CD8-positive, alpha-beta memory T cell (primary cell): ENCODE results near the gene MRM3. TPM values are rescaled to one million over a fixed set of nuclear protein-coding genes. Genes with fewer than 3 reads are reported as not detected.
"Not testable (repeated sequence)": the region's sequence is repeated elsewhere in the genome, so short reads cannot be mapped to it uniquely, and the experiment has no call there.

Source experiments
- CTCF ChIA-PET: fragments of 350-600 bp; sonication (Branson Sonifier 250); formaldehyde crosslinking; loops from one replicate; lab custom pipeline; 2021; ENCODE audit warnings: antibody characterized with exemption; lab: Charles Lee
- POLR2A ChIA-PET: fragments of 350-600 bp; sonication (Branson Sonifier 250); formaldehyde crosslinking; loops from one replicate; lab custom pipeline; 2021; ENCODE audit warnings: antibody characterized with exemption; lab: Charles Lee
- DNase-seq, 5 donors: peaks; one replicate each; pipeline versions ENCODE4 v3.0.0 to v3.0.0-alpha.2; 2020 to 2022; ENCODE audit warnings: mixed read lengths in 1 of 5
- H3K27ac ChIP-seq: one replicate; pipeline ENCODE4 v1.7.0; 2013; ENCODE audit warnings: low read depth, mild to moderate bottlenecking, low read length, moderate library complexity
- H3K27me3 ChIP-seq: 2 replicates; pipeline ENCODE4 v1.7.0; 2013; ENCODE audit warnings: low read length, mild to moderate bottlenecking; ENCODE audit not compliant: insufficient read depth, poor library complexity, severe bottlenecking
- H3K36me3 ChIP-seq: 2 replicates; pipeline ENCODE4 v1.7.0; 2013; ENCODE audit warnings: mild to moderate bottlenecking, low read length, moderate library complexity; ENCODE audit not compliant: insufficient read depth
- H3K4me1 ChIP-seq: 2 replicates; pipeline ENCODE4 v1.7.0; 2013; ENCODE audit warnings: mild to moderate bottlenecking, low read length, moderate library complexity; ENCODE audit not compliant: insufficient read depth
- H3K4me3 ChIP-seq: 2 replicates; pipeline ENCODE4 v1.7.0; 2013; ENCODE audit warnings: mild to moderate bottlenecking, low read length
- H3K9me3 ChIP-seq: 2 replicates; pipeline ENCODE4 v1.7.0; 2013; ENCODE audit warnings: mild to moderate bottlenecking, low read length
- H3K27ac Mint-ChIP-seq, 8 donors: one replicate each; pipeline ENCODE4 v1.8.0; 2020 to 2021; ENCODE audit warnings: mixed read lengths in 8 of 8, mild to moderate bottlenecking in 6 of 8, inconsistent platforms in 3 of 8, moderate library complexity in 3 of 8
- H3K27me3 Mint-ChIP-seq, 2 donors: one replicate each; pipeline ENCODE4 v1.8.0; 2020 to 2021; ENCODE audit warnings: mixed read lengths in 2 of 2, mild to moderate bottlenecking in 1 of 2, moderate library complexity in 1 of 2
- H3K36me3 Mint-ChIP-seq, 3 donors: one replicate each; pipeline ENCODE4 v1.8.0; 2020 to 2021; ENCODE audit warnings: mixed read lengths in 3 of 3, inconsistent platforms in 1 of 3, mild to moderate bottlenecking in 1 of 3
- H3K4me1 Mint-ChIP-seq, 3 donors: one replicate each; pipeline ENCODE4 v1.8.0; 2020 to 2021; ENCODE audit warnings: mixed read lengths in 3 of 3, inconsistent platforms in 1 of 3, mild to moderate bottlenecking in 1 of 3
- H3K4me3 Mint-ChIP-seq, 7 donors: one replicate each; pipeline ENCODE4 v1.8.0; 2020 to 2021; ENCODE audit warnings: mixed read lengths in 7 of 7, mild to moderate bottlenecking in 6 of 7, moderate library complexity in 4 of 7, inconsistent platforms in 2 of 7
- H3K9me3 Mint-ChIP-seq, 5 donors: one replicate each; pipeline ENCODE4 v1.8.0; 2020 to 2022; ENCODE audit warnings: mixed read lengths in 5 of 5, mild to moderate bottlenecking in 3 of 5, moderate library complexity in 2 of 5, inconsistent platforms in 1 of 5
- polyA plus RNA-seq: library from polyadenylated mRNA; unstranded; fragments of 300-500 nt; fragmentation: Illumina TruSeq; gene quantifications from one replicate; pipeline ENCODE4 v1.2.3, GENCODE V29; 2021
- total RNA-seq, 2 experiments: library from RNA; stranded (reverse); gene quantifications; one replicate each; pipeline ENCODE4 v1.2.3, GENCODE V29; 2021

Gene MRM3
- total and polyA plus RNA-seq, 3 experiments from 2014 or later: 24.9 to 37.4 (median 35.5) TPM

- no peak for DNase-seq
- no peak overlapping the region for H3K27ac ChIP-seq
- ChIA-PET CTCF (no interaction called here), POLR2A (no interaction called here)
- Mint-ChIP-seq H3K36me3 (no peaks in the 10 kb centered on the region), H3K9me3 (peaks cover 0 to 2% (median 0%) of the 10 kb centered on the region in 5 donors), H3K4me3 (no peak overlapping the region), H3K27me3 (peaks cover 5 to 14% of the 10 kb centered on the region in 2 donors), H3K27ac (no peak overlapping the region), H3K4me1 (no peaks in the 10 kb centered on the region)
- H3K4me3 ChIP-seq: no peak overlapping the region
- no peaks in the 10 kb centered on the region for H3K4me1 ChIP-seq
- no peaks in the 10 kb centered on the region for H3K27me3 ChIP-seq
- no peaks in the 10 kb centered on the region for H3K9me3 ChIP-seq
- no peaks in the 10 kb centered on the region for H3K36me3 ChIP-seq
These were observed 53.1 kb downstream of the MRM3 start for GRCh38 chr17:835263-835662.

- CTCF ChIA-PET, H3K4me3 Mint-ChIP-seq, DNase-seq, H3K9me3 Mint-ChIP-seq, H3K27ac ChIP-seq, H3K4me1 Mint-ChIP-seq, H3K4me1 ChIP-seq, H3K9me3 ChIP-seq, POLR2A ChIA-PET, H3K36me3 ChIP-seq, H3K36me3 Mint-ChIP-seq, H3K27ac Mint-ChIP-seq, H3K4me3 ChIP-seq, H3K27me3 ChIP-seq: not testable (repeated sequence)
- peaks cover 4 to 13% of the 10 kb centered on the region in 2 donors for H3K27me3 Mint-ChIP-seq
These were observed 53.6 kb downstream of the MRM3 start for GRCh38 chr17:835721-836120.

- H3K27ac ChIP-seq: no peak overlapping the region
- CTCF ChIA-PET: no interaction called here
- H3K9me3 Mint-ChIP-seq: peaks cover 0 to 2% (median 0%) of the 10 kb centered on the region in 5 donors
These were observed 54.0 kb downstream of the MRM3 start for GRCh38 chr17:836151-836550.

GRCh38 chr17:838486-838885 is 56.3 kb downstream of the MRM3 start:
- DNase-seq: no peak
- no peaks in the 10 kb centered on the region for H3K9me3 Mint-ChIP-seq
- CTCF ChIA-PET: no interaction called here

More at GRCh38 chr17:836151-836550, 54.0 kb downstream of the MRM3 start:
- DNase-seq: no peak
- no peaks in the 10 kb centered on the region for H3K36me3 Mint-ChIP-seq
- no peaks in the 10 kb centered on the region for H3K4me1 ChIP-seq
- H3K9me3 ChIP-seq: no peaks in the 10 kb centered on the region
- H3K36me3 ChIP-seq: no peaks in the 10 kb centered on the region
- H3K27me3 ChIP-seq: no peaks in the 10 kb centered on the region
- peak overlapping the region in 1 of 8 donors; percentile 1 for H3K27ac Mint-ChIP-seq
- H3K4me3 Mint-ChIP-seq: no peak overlapping the region
- H3K4me3 ChIP-seq: no peak overlapping the region
- H3K4me1 Mint-ChIP-seq: no peaks in the 10 kb centered on the region
- peaks cover 0 to 13% of the 10 kb centered on the region in 2 donors for H3K27me3 Mint-ChIP-seq
- POLR2A ChIA-PET: no interaction called here

GRCh38 chr17:841313-841712 is 59.2 kb downstream of the MRM3 start:
- ChIA-PET POLR2A (no interaction called here), CTCF (no interaction called here)
- Histone ChIP-seq H3K27ac (no peak overlapping the region), H3K4me1 (no peaks in the 10 kb centered on the region), H3K9me3 (no peaks in the 10 kb centered on the region), H3K36me3 (no peaks in the 10 kb centered on the region), H3K27me3 (peaks cover 3% of the 10 kb centered on the region), H3K4me3 (no peak overlapping the region)
- no peak overlapping the region for H3K4me3 Mint-ChIP-seq
- no peak for DNase-seq
- no peaks in the 10 kb centered on the region for H3K9me3 Mint-ChIP-seq
- peaks cover 9 to 29% of the 10 kb centered on the region in 2 donors for H3K27me3 Mint-ChIP-seq
- no peak overlapping the region for H3K27ac Mint-ChIP-seq
- no peaks in the 10 kb centered on the region for H3K4me1 Mint-ChIP-seq
- H3K36me3 Mint-ChIP-seq: no peaks in the 10 kb centered on the region

More at GRCh38 chr17:838486-838885, 56.3 kb downstream of the MRM3 start:
- Mint-ChIP-seq H3K4me3 (no peak overlapping the region), H3K27me3 (peaks cover 0 to 15% of the 10 kb centered on the region in 2 donors), H3K4me1 (no peaks in the 10 kb centered on the region), H3K36me3 (no peaks in the 10 kb centered on the region), H3K27ac (no peak overlapping the region)
- Histone ChIP-seq H3K36me3 (no peaks in the 10 kb centered on the region), H3K27me3 (no peaks in the 10 kb centered on the region), H3K9me3 (no peaks in the 10 kb centered on the region), H3K4me3 (no peak overlapping the region), H3K4me1 (no peaks in the 10 kb centered on the region), H3K27ac (no peak overlapping the region)
- POLR2A ChIA-PET: no interaction called here

Other genes starting within 250 kb of the MRM3 start
- gene VPS53, start 67.5 kb upstream of the MRM3 start, total RNA-seq: 10 to 100 TPM; 65.1 to 70.5 TPM
- gene VPS53, start 67.5 kb upstream of the MRM3 start, polyA plus RNA-seq: 8.2 TPM
- gene TLCD3A, start 49.8 kb upstream of the MRM3 start, total RNA-seq: 10 to 100 TPM in 1 of 2 experiments, 1 to 10 TPM in 1; 7.9 to 12.1 TPM
- 5.2 TPM for gene TLCD3A, start 49.8 kb upstream of the MRM3 start, polyA plus RNA-seq
- gene GEMIN4, start 30.1 kb upstream of the MRM3 start, total RNA-seq: 10 to 100 TPM; 55.5 to 56.5 TPM
- 23.2 TPM for gene GEMIN4, start 30.1 kb upstream of the MRM3 start, polyA plus RNA-seq
- gene GLOD4, start 73 bp upstream of the MRM3 start, total RNA-seq: 10 to 100 TPM; 76.4 to 90.6 TPM
- gene GLOD4, start 73 bp upstream of the MRM3 start, polyA plus RNA-seq: 97.7 TPM
- under 1 TPM; 0.31 to 0.42 TPM for gene NXN, start 197.4 kb downstream of the MRM3 start, total RNA-seq
- 0.08 TPM for gene NXN, start 197.4 kb downstream of the MRM3 start, polyA plus RNA-seq
- 10 to 100 TPM; 19.9 to 21.5 TPM for gene TIMM22, start 214.8 kb downstream of the MRM3 start, total RNA-seq
- 29.2 TPM for gene TIMM22, start 214.8 kb downstream of the MRM3 start, polyA plus RNA-seq